Fibroblast of villous mesenchyme (primary cell): ENCODE data around the gene MFAP2. TPM values are rescaled to one million over a fixed set of nuclear protein-coding genes. Genes with fewer than 3 reads are reported as not detected.

Experiments
- DNase-seq: peaks from one replicate; pipeline ENCODE4 v3.0.0-alpha.2; 2010; ENCODE audit warnings: low read depth
- H3K4me3 ChIP-seq: 2 replicates; pipeline ENCODE4 v1.5.1; 2011; ENCODE audit warnings: low read depth, mild to moderate bottlenecking, low read length
- total RNA-seq: library from RNA; depleted of rRNA; stranded (reverse); fragments of >200 nt; gene quantifications from 2 replicates; pipeline ENCODE4 v1.2.3, GENCODE V29; 2012
- TF ChIP-seq, protein P1 (sequence below): IDR thresholded peaks from 2 replicates; pipeline ENCODE4 v1.5.1; 2012; ENCODE audit warnings: low read depth, mild to moderate bottlenecking, low read length; ENCODE audit not compliant: insufficient read depth

Gene MFAP2
- total RNA-seq, 1 donor: 33.2 TPM

DNA sequence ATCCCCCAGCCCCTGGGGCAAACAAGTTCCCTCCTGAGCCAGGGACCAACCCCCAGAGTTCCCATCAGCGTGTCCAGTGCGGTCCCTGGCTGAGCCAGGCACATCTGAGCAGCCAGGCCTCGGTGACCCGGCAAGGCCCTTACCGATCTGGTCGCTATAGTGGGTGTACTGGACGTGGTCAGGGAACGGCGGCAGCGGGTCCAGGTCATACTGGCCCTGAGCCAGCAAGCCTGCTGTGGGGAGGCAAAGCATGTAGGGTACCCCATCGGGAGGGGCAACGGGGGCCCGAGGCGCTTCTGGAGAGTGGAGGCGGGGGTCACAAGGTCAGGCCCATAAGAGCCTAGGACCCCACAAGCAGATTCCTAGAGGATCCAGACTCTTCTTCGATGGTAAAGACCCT lies 3.5 kb downstream of the MFAP2 start:
- no peak for DNase-seq
- TF ChIP-seq, protein P1, sequence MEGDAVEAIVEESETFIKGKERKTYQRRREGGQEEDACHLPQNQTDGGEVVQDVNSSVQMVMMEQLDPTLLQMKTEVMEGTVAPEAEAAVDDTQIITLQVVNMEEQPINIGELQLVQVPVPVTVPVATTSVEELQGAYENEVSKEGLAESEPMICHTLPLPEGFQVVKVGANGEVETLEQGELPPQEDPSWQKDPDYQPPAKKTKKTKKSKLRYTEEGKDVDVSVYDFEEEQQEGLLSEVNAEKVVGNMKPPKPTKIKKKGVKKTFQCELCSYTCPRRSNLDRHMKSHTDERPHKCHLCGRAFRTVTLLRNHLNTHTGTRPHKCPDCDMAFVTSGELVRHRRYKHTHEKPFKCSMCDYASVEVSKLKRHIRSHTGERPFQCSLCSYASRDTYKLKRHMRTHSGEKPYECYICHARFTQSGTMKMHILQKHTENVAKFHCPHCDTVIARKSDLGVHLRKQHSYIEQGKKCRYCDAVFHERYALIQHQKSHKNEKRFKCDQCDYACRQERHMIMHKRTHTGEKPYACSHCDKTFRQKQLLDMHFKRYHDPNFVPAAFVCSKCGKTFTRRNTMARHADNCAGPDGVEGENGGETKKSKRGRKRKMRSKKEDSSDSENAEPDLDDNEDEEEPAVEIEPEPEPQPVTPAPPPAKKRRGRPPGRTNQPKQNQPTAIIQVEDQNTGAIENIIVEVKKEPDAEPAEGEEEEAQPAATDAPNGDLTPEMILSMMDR: no peak
- no peak overlapping the region for H3K4me3 ChIP-seq

DNA sequence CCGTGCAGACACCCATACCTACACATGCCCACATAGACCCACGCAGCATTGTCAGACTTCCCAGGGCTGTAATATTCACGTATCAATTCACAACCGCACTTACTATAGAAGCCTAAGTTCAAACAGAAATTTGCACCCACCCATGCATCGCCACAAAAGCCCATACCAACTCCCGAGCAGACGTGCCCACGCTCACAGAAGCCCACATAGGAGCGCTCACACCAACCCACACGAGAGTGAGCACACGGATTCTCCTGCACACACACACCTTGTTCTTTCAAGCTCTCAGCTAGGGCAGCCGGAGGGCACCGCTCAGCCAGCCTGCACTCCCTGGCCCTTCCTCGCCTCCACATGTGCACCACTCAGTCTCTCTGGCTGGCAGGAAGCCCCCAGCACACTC lies 4.6 kb downstream of the MFAP2 start:
- H3K4me3 ChIP-seq: no peak overlapping the region
- TF ChIP-seq, protein P1: no peak
- DNase-seq: no peak

DNA sequence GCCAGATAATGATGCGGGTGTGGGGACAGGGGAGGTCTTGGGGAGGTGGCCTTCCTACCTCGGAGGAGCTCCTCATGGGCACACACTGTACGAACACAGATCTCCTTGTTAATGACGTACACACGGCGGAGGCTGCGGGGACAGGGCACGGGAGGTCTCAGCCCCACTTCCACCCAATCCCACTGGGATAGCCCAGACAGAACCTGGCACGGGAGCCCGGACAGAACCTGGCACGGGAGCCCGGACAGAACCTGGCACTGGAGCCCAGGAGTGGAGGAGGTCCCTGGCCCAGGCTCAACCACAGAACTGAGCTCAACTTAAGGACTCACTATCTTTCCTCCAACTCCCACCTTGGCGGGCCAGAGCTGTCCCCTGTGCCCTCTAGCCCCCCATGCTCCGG lies 5.2 kb downstream of the MFAP2 start:
- TF ChIP-seq, protein P1: no peak
- no peak for DNase-seq
- no peak overlapping the region for H3K4me3 ChIP-seq

DNA sequence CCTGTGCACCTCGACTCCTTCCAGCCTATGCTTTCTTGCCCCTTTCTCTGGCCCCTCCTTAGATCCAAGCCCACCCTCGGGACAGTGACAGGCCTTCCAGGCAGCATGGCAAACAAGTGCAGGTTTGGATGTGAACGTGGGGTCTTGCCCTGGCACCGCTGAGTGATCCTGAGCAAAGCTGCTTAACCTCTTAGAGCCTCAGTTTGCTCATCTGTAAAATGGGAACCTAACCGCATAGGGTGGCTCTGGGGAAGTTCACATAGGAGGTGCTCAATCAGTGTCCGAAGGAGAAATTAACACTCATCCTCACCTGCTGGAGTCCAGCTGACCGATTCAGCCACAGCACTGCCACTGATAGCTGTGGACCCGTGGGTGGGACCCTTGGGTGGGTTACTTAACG lies 7.2 kb downstream of the MFAP2 start:
- DNase-seq: no peak
- H3K4me3 ChIP-seq: no peak overlapping the region
- TF ChIP-seq, protein P1: no peak

DNA sequence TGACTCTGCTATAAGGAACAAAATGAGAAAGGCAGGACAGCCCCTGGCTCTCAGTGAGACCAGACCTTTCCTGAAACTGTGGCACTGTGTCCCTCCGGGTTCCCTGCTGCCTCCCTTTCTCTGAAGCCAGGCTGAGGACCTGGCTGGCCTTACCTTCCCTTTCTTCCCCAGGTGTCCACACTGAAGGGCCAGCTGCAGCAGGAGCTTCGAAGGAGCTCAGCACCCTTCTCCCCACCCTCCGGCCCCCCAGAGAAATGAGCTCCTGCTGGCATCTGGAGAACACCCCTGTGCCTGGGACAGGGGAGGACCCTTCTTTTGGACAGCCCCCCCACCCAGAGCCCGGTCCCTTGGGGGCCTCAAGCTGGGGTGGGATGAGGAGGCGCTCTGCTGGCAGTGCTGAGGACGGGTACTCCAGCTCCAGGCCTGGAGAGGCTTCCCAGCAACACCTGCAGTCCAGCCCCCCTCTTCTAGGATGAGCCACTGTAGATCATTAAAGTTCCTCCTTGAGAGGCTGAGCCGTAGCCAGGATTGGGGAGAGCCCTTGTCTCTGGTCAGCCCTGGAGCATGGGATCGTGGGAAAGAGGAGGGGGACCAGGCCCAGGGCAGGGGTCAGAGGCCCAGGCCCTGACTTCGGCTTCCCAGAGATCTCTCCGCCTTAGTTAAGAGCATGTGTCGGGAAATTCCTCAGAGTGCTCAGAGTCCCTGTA lies 8.1 kb downstream of the MFAP2 start:
- no peak for DNase-seq
- TF ChIP-seq, protein P1: no peak
- H3K4me3 ChIP-seq: no peak overlapping the region

DNA sequence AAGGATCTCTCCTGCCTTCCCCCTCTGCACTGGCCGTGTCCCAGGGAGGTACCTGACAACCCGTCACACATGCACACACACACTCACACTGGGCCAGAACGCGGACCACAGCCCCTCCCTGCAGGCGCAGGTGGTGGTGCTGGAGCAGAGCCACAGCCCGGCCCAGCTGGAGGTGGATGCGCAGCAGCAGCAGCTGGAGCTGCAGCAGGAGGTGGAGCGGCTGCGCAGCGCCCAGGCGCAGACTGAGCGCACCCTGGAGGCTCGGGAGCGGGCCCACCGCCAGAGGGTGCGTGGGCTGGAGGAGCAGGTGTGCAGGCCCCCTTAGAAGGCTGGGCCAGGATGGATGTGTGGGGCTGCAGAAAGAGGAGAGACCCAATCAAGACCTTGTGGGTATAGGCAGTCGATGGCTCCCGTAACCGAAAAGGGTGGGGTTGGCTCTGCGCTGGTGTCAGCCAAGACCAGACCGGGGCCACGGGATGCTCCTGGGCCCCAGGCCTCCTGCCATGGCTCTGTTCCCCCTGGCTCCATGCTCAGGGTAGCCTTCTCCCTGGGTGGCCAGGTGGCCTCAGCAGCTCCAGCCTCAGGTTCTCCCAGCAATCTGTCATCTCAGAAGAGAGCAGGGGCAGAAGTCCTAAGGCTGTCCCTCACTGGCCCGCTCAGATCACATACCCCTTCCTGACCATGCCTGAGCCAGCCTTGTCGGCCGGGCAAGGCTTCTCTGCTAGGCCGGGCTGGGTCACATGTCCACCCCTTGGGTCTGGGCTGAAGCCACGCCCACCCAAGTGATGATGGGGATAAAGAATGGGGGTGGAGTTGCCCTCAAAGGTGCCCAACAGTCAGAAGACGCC lies 8.9 kb downstream of the MFAP2 start:
- H3K4me3 ChIP-seq: no peak overlapping the region
- DNase-seq: peak; percentile 44
- TF ChIP-seq, protein P1: no peak
